ENCODE results near the gene NDUFB1.

- no peak for TF ChIP-seq CTCF (IDR thresholded peaks at IDR 0.05)
- TF ChIP-seq POLR2A (IDR thresholded peaks at IDR 0.05), result no peak
Measured at GRCh38 chr14:92161521-92161920, 40.0 kb upstream of the NDUFB1 start.

All from heart left ventricle (tissue), 13 donors.